NCI-H1436 (cell line): ENCODE data around the gene INPP5A.
"Not testable (repeated sequence)": the region's sequence is repeated elsewhere in the genome, so short reads cannot be mapped to it uniquely, and the experiment has no call there.

Experiments used
- DNase-seq: peaks from one replicate; lab custom pipeline; 2025; lab: John Stamatoyannopoulos, UW

The INPP5A gene

GRCh38 chr10:132662186-132662920 is 124.8 kb downstream of the INPP5A start:
- DNase-seq, result no peak

- no peak for DNase-seq
These were observed 126.2 kb downstream of the INPP5A start for GRCh38 chr10:132663666-132664365.

GRCh38 chr10:132664407-132664806 is 126.8 kb downstream of the INPP5A start:
- DNase-seq, result no peak

- DNase-seq, result no peak
These were observed 127.3 kb downstream of the INPP5A start for GRCh38 chr10:132664883-132665282.

GRCh38 chr10:132665946-132666704 is 128.5 kb downstream of the INPP5A start:
- no peak for DNase-seq

- DNase-seq, result no peak
These were observed 129.2 kb downstream of the INPP5A start for GRCh38 chr10:132666705-132667341.

- DNase-seq, result peak; percentile 44
These were observed 129.9 kb downstream of the INPP5A start for GRCh38 chr10:132667342-132668047.

GRCh38 chr10:132668048-132668394 is 130.4 kb downstream of the INPP5A start:
- no peak for DNase-seq

GRCh38 chr10:132669208-132669861 is 131.7 kb downstream of the INPP5A start:
- DNase-seq, result no peak

- DNase-seq, result no peak
These were observed 133.1 kb downstream of the INPP5A start for GRCh38 chr10:132670546-132671227.

GRCh38 chr10:132671228-132672154 is 133.9 kb downstream of the INPP5A start:
- DNase-seq, result no peak

- not testable (repeated sequence) for DNase-seq
These were observed 136.2 kb downstream of the INPP5A start for GRCh38 chr10:132673746-132674145.

GRCh38 chr10:132674311-132674710 is 136.7 kb downstream of the INPP5A start:
- DNase-seq, result no peak

- no peak for DNase-seq
These were observed 137.6 kb downstream of the INPP5A start for GRCh38 chr10:132675031-132675740.

GRCh38 chr10:132676193-132676891 is 138.8 kb downstream of the INPP5A start:
- DNase-seq, result no peak

- no peak for DNase-seq
These were observed 139.5 kb downstream of the INPP5A start for GRCh38 chr10:132677096-132677472.

GRCh38 chr10:132677473-132678227 is 140.1 kb downstream of the INPP5A start:
- DNase-seq, result no peak
